ENCODE data around the gene TFEC.

TFEC gene

DNA sequence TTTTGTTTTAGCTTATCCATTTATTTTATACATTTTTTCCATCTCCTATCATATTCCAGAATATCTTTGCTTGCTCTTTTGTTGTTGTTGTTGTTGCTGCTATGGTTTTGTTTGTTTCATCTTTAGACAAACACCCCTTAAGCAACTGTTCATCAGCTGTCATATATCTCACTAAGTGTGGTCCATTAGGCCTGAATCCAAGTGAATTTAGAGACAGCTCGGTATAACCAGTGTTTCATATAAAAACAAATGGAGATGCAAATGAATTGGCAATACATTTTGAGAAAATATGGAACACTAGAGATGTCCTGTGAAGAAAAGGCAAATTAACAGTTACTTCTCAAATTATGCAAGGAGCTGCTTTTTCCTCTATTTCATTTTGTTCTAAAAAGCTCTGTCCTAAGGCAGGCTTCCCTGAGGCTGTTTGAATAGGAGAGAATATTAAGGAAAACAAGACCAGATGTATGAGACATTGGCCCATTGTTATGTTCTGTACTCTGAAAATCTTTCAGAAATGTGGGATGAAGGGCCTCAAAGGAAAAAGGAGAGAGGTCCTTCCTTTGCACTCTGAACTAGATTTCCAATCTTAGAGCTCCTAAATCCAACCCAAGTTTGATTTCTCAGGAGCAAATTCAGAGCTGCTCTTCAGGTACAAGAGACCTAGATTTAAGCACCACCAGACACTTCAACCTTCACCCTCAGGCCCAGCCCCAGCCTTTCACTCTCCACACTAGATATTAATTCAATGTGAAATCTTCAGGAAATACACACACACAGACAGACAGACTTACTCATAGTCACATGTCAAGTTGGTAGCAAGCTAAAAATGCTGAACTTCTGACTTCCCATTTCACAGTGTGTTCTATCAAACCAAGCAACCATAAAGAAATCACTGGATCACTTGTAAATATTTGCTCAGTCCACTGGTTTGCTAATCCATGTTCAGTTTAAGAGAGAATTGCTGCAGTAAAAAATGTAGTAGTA, 5.4 kb downstream of the TFEC start:
- no peak for TF ChIP-seq REST (IDR thresholded peaks at IDR 0.05; ENCODE audit: low read depth)

GRCh38 chr7:116021237-116021636, 9.3 kb downstream of the TFEC start:
- TF ChIP-seq NFIC (IDR thresholded peaks at IDR 0.05) (no peak), CEBPB (IDR thresholded peaks at IDR 0.05) (no peak), CREB1 (IDR thresholded peaks at IDR 0.05; ENCODE audit: low read depth) (no peak), TCF12 (IDR thresholded peaks at IDR 0.05; ENCODE audit: low read depth) (no peak), REST (IDR thresholded peaks at IDR 0.05; ENCODE audit: low read depth) (no peak), TEAD4 (IDR thresholded peaks at IDR 0.05) (no peak), EP300 (IDR thresholded peaks at IDR 0.05; ENCODE audit: borderline replicate concordance) (no peak)
- TF ChIP-seq, protein P1, sequence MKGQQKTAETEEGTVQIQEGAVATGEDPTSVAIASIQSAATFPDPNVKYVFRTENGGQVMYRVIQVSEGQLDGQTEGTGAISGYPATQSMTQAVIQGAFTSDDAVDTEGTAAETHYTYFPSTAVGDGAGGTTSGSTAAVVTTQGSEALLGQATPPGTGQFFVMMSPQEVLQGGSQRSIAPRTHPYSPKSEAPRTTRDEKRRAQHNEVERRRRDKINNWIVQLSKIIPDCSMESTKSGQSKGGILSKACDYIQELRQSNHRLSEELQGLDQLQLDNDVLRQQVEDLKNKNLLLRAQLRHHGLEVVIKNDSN (IDR thresholded peaks at IDR 0.05): no peak
- TF ChIP-seq, protein P2, sequence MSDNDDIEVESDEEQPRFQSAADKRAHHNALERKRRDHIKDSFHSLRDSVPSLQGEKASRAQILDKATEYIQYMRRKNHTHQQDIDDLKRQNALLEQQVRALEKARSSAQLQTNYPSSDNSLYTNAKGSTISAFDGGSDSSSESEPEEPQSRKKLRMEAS (IDR thresholded peaks at IDR 0.05): no peak

DNA sequence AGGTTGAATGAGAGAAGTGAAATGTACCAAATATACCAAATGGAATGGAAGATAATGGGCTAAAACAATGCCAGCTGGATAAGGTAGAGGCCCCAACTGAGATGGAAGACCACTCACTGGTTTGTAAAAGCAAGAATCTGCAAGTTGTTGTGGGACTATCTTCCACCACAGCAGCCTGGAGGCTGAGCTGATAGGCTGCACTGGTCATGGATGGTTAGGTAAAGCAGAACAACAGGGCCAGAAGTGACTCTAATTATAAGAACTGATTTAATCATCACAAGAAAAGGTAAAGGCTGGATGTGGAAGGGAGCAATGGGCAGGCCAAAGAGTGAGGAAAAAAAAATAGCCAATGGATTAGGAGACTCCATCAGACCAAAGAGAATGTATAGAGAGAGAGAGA, 11.8 kb downstream of the TFEC start:
- TF ChIP-seq TAF1 (IDR thresholded peaks at IDR 0.05; ENCODE audit: low read depth): no peak
- TF ChIP-seq CEBPB (IDR thresholded peaks at IDR 0.05): no peak
- TF ChIP-seq YY1 (IDR thresholded peaks at IDR 0.05; ENCODE audit: low read depth): no peak
- no peak for TF ChIP-seq EGR1 (IDR thresholded peaks at IDR 0.05)
- TF ChIP-seq RAD21 (IDR thresholded peaks at IDR 0.05; ENCODE audit: low read depth): no peak
- TF ChIP-seq NFIC (IDR thresholded peaks at IDR 0.05): no peak
- no peak for TF ChIP-seq TCF12 (IDR thresholded peaks at IDR 0.05; ENCODE audit: low read depth)
- no peak for TF ChIP-seq CREB1 (IDR thresholded peaks at IDR 0.05; ENCODE audit: low read depth)
- no peak for TF ChIP-seq EP300 (IDR thresholded peaks at IDR 0.05; ENCODE audit: borderline replicate concordance)
- TF ChIP-seq, protein P1 (IDR thresholded peaks at IDR 0.05): no peak
- TF ChIP-seq, protein P2 (IDR thresholded peaks at IDR 0.05): no peak
- TF ChIP-seq TEAD4 (IDR thresholded peaks at IDR 0.05): no peak

- TF ChIP-seq EGR1 (IDR thresholded peaks at IDR 0.05) (no peak), EP300 (IDR thresholded peaks at IDR 0.05; ENCODE audit: borderline replicate concordance) (no peak), CREB1 (IDR thresholded peaks at IDR 0.05; ENCODE audit: low read depth) (no peak), TAF1 (IDR thresholded peaks at IDR 0.05; ENCODE audit: low read depth) (no peak), RAD21 (IDR thresholded peaks at IDR 0.05; ENCODE audit: low read depth) (no peak), FOXM1 (IDR thresholded peaks at IDR 0.05; ENCODE audit: borderline replicate concordance, low read depth) (no peak)
- TF ChIP-seq, protein P2 (IDR thresholded peaks at IDR 0.05): no peak
Measured at GRCh38 chr7:116013675-116014074, 16.9 kb downstream of the TFEC start.

DNA sequence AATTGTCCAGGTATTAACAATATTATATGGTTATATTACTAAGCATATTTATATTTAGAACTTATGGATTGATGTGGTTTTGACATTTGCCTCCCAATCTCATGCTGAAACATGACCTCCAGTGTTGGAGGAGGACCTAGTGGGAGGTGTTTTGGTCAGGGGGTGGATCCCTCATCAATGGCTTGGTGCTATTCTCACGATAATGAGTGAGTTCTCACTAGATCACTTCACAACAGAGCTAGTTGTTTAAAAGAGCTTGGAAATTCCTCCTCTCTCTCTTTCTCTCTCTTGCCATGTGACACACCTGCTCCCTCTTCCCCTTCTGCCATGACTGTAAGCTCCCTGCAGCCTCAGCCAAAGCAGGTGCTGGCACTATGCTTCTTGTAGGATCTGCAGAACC, 19.0 kb downstream of the TFEC start:
- TF ChIP-seq, protein P2 (IDR thresholded peaks at IDR 0.05): no peak
- TF ChIP-seq CREB1 (IDR thresholded peaks at IDR 0.05; ENCODE audit: low read depth) (no peak), EGR1 (IDR thresholded peaks at IDR 0.05) (no peak), TCF12 (IDR thresholded peaks at IDR 0.05; ENCODE audit: low read depth) (no peak), YY1 (IDR thresholded peaks at IDR 0.05; ENCODE audit: low read depth) (no peak), TEAD4 (IDR thresholded peaks at IDR 0.05) (no peak), FOXM1 (IDR thresholded peaks at IDR 0.05; ENCODE audit: borderline replicate concordance, low read depth) (no peak), TAF1 (IDR thresholded peaks at IDR 0.05; ENCODE audit: low read depth) (no peak), NFIC (IDR thresholded peaks at IDR 0.05) (no peak), EP300 (IDR thresholded peaks at IDR 0.05; ENCODE audit: borderline replicate concordance) (no peak), REST (IDR thresholded peaks at IDR 0.05; ENCODE audit: low read depth) (no peak), RAD21 (IDR thresholded peaks at IDR 0.05; ENCODE audit: low read depth) (no peak), CEBPB (IDR thresholded peaks at IDR 0.05) (no peak), ZBTB7A (IDR thresholded peaks at IDR 0.05; ENCODE audit: low read depth) (no peak)
- TF ChIP-seq, protein P1 (IDR thresholded peaks at IDR 0.05): no peak

All from Ishikawa (cell line).